ENCODE data around the gene EIF4E2.
A peak's percentile ranks its signal among the peaks of the same experiment; 100 is the strongest.
"Not testable (repeated sequence)": the region's sequence is repeated elsewhere in the genome, so short reads cannot be mapped to it uniquely, and the experiment has no call there.

EIF4E2 gene

DNA sequence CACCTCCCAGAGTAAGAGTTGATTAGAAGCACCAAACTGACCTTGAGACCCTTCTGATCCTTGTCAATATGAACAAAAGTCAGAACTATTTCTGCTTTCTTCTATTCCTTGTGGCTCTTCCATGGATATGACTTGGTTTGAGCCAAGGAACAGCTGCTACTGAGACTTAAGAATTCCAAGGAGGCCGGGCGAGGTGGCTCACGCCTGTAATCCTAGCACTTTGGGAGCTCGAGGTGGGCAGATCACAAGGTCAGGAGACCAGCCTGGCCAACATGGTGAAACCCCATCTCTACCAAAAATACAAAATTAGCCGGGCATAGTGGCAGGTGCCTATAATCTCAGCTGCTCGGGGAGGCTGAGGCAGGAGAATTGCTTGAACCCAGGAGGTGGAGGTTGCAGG is 20.0 kb downstream of the EIF4E2 start:
- DNase-seq, result not testable (repeated sequence)

GRCh38 chr2:232571026-232571474 is 20.6 kb downstream of the EIF4E2 start:
- DNase-seq, result no peak

DNA sequence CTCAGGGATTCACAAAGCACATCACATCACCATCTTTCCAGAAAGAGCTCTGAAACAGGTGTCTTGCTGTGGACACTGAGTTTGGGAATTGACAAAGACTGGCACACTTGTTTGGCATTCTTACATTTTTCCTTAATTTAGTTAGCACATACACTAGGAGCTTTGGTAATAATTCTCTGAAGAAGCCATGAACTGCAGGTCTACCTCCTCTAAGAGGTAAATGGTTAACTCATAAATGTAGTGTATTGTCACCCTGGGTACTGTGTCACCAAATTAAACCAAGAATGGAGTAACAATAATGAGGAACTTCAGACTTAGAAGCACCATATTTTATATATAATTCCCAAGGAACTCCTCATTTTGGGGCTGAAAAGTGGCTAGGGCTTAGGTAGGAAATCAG is 22.6 kb downstream of the EIF4E2 start:
- DNase-seq, result no peak

DNA sequence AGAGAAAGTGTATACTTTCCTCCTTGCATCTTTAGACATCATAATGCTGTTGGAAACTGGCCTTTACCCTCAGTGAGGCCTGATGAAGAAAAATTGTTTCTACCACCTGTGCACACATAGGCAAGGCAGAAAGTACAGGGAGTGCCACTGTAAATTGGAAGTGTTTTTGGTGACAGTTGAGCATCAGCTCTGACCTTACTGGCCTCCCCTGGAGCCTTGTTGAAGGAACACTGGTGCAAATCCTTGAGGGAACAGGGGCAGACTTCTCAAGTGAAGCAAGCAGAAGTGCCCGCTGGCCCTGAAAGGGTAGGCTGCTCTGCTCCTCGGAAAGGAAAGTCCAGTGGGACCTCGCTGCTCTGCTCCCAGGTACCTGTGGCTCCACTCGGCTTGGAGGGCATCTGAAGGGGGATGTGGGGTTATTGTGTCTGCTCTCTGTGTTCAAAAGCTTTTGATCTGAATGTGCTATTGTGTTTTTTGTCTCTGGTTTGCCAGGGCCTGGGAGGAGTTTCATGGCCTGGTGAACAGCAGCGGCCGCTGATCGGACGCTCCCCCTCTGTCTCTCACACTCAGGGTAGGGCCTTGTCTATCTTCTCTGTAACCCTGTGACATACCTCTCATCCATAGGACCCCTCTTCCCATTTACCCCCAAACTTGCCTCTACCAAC is 23.4 kb downstream of the EIF4E2 start:
- no peak for DNase-seq

GRCh38 chr2:232574674-232575403 is 24.4 kb downstream of the EIF4E2 start:
- DNase-seq, result no peak

DNA sequence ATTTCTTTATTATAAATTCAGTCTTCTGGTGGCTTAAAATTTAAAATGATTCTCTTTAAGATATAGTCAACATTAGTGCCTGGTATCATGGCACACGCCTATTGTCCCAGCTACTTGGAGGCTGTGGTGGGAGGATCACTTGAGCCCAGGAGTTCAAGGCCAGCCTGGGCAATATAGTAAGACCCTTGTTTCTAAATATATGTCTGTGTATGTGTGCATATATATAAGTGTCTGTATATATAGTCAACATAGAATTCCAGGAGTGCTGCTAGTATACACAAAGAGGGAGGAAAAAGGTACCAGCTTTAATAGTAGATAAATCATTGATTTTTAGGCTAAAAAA is 24.9 kb downstream of the EIF4E2 start:
- DNase-seq, result no peak

- no peak for DNase-seq
Observed at GRCh38 chr2:232576995-232577394, 26.5 kb downstream of the EIF4E2 start.

GRCh38 chr2:232577841-232578240 is 27.4 kb downstream of the EIF4E2 start:
- DNase-seq, result no peak

DNA sequence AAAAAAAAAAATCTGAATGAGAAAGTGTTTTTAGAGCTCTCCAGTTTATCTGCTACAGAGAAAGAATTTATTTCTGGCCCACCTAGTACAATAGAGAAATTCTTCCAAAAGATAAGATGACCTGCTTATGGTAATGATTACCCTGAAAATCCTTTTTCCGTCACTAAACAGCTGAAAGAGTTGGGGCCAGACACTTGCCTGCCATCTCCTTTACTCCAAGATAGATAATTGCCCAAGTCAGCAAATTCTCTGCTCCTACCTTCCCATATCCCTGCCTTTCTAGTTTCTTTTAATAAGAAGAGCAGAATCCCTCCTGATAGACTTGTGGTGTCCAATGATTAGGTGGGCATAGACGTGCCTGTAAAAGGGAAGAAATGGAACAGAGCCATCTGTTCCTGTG is 28.1 kb downstream of the EIF4E2 start:
- no peak for DNase-seq

DNA sequence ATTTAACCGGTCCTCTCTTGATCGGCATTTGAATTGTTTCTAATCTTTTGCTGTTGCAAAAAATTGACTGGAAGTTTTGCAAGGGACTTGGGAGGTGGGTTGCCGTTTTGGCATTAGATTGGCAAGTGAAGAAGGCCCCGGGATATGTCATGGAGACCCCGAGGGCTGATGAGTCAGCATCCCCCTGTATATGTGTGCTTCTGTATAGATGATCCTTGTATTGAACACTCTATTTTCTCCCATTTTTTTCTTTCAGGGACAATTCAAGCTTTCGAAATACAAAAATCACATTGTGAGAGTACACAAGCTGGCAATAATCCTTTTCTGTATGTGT is 30.1 kb downstream of the EIF4E2 start:
- DNase-seq, result no peak

GRCh38 chr2:232581725-232582124 is 31.2 kb downstream of the EIF4E2 start:
- no peak for DNase-seq

GRCh38 chr2:232584238-232584637 is 33.7 kb downstream of the EIF4E2 start:
- no peak for DNase-seq

DNA sequence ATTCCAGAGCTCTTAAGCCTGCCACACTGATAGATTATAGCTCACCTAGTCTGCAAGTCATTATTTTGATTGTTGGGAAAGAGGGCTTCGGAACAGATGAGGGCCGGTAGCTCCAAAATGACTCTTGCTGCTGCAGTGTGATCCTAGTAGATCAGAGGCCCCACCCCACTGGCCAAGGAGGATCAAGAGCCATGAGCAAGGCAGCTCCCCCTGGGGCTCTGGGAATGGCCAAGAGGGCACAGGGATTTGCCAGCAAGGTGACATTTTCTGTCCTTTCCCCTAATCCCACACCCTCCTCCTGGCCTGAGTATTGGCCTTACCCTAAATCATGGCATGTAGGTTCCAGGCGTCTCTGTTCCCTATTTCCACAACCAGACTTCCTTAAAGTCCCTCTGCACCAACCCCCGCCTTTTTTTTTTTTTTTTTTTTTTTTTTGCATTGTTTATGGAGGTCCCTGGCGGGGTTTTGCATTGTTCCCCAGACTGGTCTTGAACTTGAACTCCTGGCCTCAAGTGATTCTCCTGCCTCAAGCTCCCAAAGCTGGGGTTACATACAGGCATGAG is 36.5 kb downstream of the EIF4E2 start:
- no peak for DNase-seq

DNA sequence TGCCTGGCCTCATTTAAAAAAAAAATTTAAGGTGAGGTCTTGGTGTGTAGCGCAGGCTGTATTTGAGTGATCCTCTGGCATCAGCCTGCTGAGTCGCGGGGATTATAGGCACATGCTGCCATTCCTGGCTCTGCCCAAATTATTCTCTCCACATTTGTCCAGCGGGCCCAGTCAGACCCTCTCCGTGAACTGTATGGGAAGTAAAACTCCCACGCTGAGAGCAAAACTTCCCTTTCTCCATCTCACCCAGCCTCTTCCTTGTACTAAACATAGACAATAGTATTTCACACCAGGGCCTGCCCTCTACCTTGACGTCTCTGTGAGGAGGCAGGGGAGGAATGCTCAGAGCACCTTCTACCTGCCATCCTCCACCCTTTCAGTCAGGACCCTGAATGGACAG is 37.0 kb downstream of the EIF4E2 start:
- DNase-seq, result no peak

- no peak for DNase-seq
Observed at GRCh38 chr2:232588031-232588430, 37.5 kb downstream of the EIF4E2 start.

- no peak for DNase-seq
Observed at GRCh38 chr2:232588680-232589585, 38.4 kb downstream of the EIF4E2 start.

DNA sequence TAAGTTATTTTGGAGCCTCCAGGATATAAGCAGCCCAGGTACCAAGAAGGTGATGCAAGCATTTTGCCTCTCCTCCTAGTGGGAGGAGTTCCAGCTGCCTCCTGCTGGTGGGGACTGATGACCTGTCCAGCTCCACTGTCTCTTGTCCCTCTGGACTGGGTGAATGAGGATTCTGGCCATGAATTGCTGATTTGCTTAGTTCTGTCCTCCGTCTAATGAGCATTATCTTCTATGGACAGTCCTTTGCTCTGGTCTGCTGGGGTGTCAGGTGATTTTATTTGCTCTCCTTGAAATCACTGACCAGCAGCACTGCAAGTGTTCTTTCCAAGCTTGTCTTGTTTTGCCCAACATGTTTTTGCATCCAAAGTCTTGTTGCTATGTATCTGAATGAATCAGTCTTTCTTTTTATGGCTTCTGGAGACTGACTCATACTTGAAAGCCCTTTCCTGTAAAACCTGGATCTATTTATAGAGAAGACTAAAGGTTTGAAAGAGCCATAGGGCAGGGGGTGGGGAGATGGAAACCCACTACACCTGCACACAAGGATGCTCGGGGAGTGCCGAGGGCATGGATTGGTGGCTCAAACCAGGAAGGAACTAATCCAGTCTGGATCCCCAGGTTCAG is 42.4 kb downstream of the EIF4E2 start:
- DNase-seq, result no peak

- peak in 1 of 3 experiments; percentile 7 for DNase-seq
Observed at GRCh38 chr2:232593982-232594381, 43.5 kb downstream of the EIF4E2 start.

- no peak for DNase-seq
Observed at GRCh38 chr2:232597362-232598079, 47.0 kb downstream of the EIF4E2 start.

- no peak for DNase-seq
Observed at GRCh38 chr2:232598293-232598692, 47.8 kb downstream of the EIF4E2 start.

GRCh38 chr2:232600053-232600773 is 49.7 kb downstream of the EIF4E2 start:
- no peak for DNase-seq

- DNase-seq, result no peak
Observed at GRCh38 chr2:232603283-232603682, 52.8 kb downstream of the EIF4E2 start.

All from NCI-H1417 (cell line).